NCI-H146 treated with DMSO at 0.1 percent for 48 hours (cell line): Measurements from ENCODE around the gene OR6V1.

Source experiments
- DNase-seq: peaks from one replicate; lab custom pipeline; 2025; ENCODE audit not compliant: unreplicated experiment; lab: John Stamatoyannopoulos, UW

The OR6V1 gene, protein sequence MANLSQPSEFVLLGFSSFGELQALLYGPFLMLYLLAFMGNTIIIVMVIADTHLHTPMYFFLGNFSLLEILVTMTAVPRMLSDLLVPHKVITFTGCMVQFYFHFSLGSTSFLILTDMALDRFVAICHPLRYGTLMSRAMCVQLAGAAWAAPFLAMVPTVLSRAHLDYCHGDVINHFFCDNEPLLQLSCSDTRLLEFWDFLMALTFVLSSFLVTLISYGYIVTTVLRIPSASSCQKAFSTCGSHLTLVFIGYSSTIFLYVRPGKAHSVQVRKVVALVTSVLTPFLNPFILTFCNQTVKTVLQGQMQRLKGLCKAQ

GRCh38 chr7:143052041-143052440 lies at the start of gene OR6V1:
OR6V1 (plus strand) TSS chr7:143052341; CDS start chr7:143052341, 0 bp downstream.
- no peak for DNase-seq

DNA sequence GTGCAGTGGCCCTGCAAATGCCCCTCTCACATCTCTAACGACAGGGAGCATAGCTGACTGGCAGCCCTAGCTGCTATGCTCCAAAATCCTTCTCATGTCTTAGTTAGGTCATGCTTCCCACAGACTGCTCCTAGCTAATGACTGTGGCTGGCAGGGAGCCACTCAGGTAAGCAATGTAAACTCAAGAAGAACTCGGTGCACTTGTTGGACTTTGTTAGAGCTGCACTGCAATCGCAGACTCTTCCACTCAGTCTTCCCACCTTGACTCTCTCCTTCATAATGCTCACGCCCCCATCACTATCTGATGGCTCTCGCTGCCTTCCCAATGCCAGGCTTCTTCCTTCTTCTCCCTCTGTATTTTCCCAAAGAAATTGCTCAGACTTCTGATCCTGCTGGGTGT lies 49.2 kb upstream of the OR6V1 start:
- no peak for DNase-seq

DNA sequence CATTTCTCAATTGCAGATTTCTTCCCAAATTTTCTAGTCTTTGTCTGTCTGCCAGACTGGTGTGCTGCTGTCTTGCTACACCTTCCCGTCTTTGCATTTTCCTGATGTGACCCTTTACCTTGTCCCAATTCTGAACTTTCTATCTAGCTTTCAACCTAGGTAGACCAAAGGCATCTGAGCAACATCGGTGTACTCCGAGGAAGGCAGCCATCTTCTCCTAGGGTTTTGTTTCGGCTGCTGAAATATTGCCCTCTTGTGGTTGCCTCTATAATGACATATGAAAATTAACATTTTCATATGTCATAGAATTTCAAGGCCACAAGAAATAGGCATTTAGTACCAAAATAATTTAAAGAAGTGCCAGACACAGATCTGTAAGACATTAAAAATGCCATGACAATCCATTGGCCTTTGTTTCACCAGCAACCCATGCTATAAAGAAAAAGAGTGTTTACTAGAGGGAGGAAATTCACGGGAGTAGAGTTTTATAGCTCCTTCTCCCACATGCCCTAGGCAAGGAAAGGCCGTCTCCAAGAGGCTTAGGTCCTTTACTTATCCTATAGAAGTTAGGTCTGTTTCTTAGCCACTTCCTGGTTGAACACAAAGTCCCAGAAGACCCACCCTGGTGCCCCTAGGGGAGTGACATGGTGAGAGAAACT lies 48.6 kb upstream of the OR6V1 start:
- no peak for DNase-seq

DNA sequence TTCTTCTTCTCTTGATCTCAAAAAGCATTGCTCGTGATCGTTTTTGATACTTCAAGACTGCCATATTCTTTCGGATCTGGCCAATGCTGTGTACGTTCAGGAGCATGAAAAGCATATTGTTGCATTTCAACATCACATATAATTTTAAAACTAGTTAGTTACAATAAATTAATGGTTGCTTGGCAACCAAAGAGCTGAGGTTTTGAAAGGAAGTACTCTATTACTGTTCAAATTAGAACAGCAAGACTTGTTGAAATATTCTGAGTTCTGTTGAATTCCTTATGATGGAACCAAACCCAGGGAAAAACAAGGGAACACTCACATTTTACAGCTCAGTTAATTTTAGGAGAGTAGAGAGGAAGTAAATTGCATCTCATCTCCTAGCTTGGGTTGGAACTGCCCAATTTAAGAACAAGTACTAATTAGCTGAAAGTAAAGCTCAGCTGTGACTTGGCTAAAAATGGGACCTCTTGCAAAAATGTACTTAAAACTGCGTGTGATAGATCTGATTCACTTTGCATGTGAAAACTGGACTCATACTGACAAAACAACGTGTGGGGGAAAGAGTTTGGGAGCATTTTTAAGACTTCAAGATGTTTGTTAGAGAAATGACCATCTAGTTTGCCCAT lies 46.4 kb upstream of the OR6V1 start:
- no peak for DNase-seq

DNA sequence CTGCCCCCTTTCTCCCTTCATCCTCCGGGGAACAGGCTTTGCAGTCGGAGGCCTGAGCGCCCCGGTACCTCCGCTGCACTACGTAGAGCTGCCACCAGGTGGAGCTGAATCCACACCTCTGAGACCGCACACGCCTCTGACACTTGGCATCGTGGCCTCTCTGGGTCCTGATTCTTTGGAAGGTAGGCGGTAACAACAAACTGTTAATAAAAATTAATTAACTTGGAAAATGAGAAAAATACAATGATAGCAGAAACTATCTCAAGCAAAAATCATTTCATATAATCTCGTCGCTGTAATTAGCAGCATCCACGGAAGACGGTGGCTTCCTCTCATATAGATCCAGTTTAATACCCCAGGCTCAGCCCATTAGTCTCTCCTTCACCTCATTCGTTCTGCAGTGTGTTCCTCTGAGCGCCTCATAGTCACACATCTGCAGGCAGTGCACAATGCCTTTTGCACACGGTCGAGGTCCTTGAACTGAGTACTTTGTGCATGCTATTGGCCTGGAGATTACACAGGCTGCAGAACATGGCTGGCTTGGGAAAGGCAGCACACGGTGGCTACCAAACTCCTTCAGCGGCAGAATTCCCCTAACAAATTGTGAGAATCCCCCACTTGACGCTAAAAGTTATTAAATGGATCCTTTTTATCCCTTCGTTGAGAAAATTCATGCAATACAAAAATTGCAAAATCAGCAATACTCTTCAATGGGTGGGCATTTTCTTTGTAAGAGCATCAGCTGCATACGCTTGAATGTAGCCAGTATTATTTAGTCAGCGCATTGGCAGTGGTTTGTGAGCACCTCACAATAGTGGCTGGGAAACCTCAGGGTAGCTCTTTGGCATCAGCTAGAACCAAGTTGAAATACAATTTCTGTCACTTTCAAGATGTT lies 43.9 kb upstream of the OR6V1 start:
- DNase-seq, result no peak

GRCh38 chr7:143012001-143012400 lies 40.1 kb upstream of the OR6V1 start:
- DNase-seq, result no peak

GRCh38 chr7:143012409-143012808 lies 39.7 kb upstream of the OR6V1 start:
- DNase-seq, result no peak

GRCh38 chr7:143013473-143013872 lies 38.7 kb upstream of the OR6V1 start:
- DNase-seq, result no peak

- no peak for DNase-seq
These were observed 38.2 kb upstream of the OR6V1 start for GRCh38 chr7:143013893-143014292.

GRCh38 chr7:143015084-143015483 lies 37.1 kb upstream of the OR6V1 start:
- no peak for DNase-seq

DNA sequence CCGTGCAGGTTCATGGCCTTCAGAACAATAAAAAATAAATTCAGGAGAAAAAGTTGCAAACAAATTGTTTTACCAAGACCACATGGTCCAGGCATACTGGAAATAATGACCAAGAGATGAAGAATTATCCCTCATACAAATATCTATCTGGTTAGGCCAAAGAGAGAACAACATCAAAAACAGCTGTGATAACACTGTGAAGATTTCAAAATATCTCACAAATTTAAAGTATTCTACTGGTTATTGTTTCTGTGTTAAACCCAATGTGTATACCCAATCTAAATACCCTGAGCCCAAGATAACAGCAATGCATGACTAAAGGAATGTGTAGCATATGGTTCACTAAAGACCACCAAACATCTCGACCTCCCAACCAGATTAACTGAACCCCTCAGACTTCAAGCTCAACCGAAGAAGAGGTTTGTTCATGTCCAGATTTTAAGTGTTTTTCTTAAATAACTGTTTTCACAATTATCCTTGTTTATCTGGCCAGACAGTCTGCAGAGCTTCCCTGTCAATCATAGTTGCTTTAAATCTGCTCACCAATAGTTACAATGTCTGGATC lies 36.1 kb upstream of the OR6V1 start:
- DNase-seq, result no peak

DNA sequence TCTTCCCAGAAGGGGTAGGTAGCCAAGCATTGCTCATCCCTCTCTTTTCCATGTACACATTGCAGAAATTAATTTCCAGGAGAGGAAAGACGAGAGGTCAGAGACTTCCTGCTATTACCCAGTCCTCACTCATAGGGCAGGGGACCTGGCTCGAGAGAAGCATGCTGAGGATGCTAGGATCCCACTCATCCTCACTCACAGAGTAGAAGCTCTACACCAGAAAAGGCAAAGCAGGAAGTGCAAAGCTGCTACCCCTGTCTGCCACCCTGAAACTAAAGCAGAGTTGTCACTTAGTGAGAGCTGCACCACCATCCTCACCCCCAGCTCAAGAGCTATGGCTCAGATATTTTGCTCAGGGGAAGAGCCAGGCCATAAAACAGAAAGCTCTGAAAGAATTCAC lies 35.1 kb upstream of the OR6V1 start:
- DNase-seq, result no peak

DNA sequence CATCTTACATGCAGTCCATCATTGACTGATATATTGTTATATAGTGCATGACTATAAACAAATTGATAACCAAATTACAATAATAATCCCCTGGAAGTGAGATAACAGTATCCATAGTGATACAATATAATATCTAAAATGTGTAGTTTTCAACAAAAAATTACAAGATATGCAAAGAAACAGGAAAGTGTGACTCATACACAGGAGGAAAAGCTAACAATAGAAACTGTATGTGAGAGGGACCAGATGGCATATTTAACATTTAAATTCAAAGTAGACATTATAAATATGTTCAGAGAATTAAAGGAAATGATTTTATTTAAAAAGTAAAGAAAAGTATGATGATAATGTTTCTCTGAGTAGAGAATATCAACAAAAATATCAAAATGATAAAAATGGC lies 33.2 kb upstream of the OR6V1 start:
- DNase-seq, result no peak

GRCh38 chr7:143023047-143023446 lies 29.1 kb upstream of the OR6V1 start:
- DNase-seq, result no peak

DNA sequence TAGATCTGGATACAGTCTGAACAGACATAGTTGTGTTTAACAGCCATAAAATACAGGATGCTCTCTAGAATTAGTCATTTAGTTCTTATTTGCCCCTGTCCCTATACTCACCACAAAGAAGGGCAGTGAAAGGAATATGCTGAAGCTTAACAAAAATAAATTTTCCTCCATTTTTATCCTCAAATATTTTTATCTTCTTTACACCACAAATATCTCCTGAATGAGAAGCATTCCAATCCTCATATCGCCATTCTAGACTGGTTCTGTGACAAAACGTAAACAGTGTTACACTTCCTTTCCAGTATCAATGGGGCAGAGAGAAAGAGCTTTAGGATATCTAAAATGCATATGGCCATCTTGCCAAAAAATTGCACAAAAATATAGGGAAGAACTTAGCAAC lies 26.8 kb upstream of the OR6V1 start:
- DNase-seq, result no peak

GRCh38 chr7:143027032-143027431 lies 25.1 kb upstream of the OR6V1 start, which contains the start of gene OR9A2:
OR9A2 (minus strand) TSS chr7:143027132; CDS start chr7:143027132, 0 bp downstream.
- no peak for DNase-seq

GRCh38 chr7:143027683-143028082 lies 24.5 kb upstream of the OR6V1 start:
- DNase-seq, result no peak

- DNase-seq, result no peak
These were observed 13.5 kb upstream of the OR6V1 start for GRCh38 chr7:143038635-143039034.

- DNase-seq, result no peak
These were observed 11.9 kb upstream of the OR6V1 start for GRCh38 chr7:143040209-143040715.

- DNase-seq, result no peak
These were observed 10.8 kb upstream of the OR6V1 start for GRCh38 chr7:143041346-143041745.
